WTC11 (cell line): Measurements from ENCODE around the gene TTI1. TPM values are rescaled to one million over a fixed set of nuclear protein-coding genes. Genes with fewer than 3 reads are reported as not detected.

Source experiments
- ATAC-seq: fragments of 200-7000 bp; cut with Tn5 transposase; 2 replicates; pipeline ENCODE4 v1.10.0; 2021; ENCODE audit warnings: mild to moderate bottlenecking, moderate library complexity
- CTCF ChIA-PET: fragments of 300-600 bp; sonication (Branson Sonifier 250); formaldehyde crosslinking; loops from one replicate; lab custom pipeline; 2021; ENCODE audit warnings: antibody characterized with exemption; lab: Charles Lee
- POLR2A ChIA-PET: fragments of 350-600 bp; sonication (Branson Sonifier 250); formaldehyde crosslinking; loops from one replicate; lab custom pipeline; 2021; ENCODE audit warnings: antibody characterized with exemption; lab: Charles Lee
- DNase-seq: peaks from one replicate; pipeline ENCODE4 v3.0.0; 2021; ENCODE audit warnings: low spot score
- H3K27ac Mint-ChIP-seq: 2 replicates; pipeline ENCODE4 v1.8.0; 2021; ENCODE audit warnings: mixed read lengths
- H3K27me3 Mint-ChIP-seq: 2 replicates; pipeline ENCODE4 v1.8.0; 2021; ENCODE audit warnings: low read depth, mild to moderate bottlenecking, moderate library complexity, mixed read lengths
- H3K36me3 Mint-ChIP-seq: 2 replicates; pipeline ENCODE4 v1.8.0; 2021; ENCODE audit warnings: mixed read lengths
- H3K4me1 Mint-ChIP-seq: 2 replicates; pipeline ENCODE4 v1.8.0; 2022; ENCODE audit warnings: mixed read lengths
- H3K4me3 Mint-ChIP-seq: 2 replicates; pipeline ENCODE4 v1.8.0; 2021; ENCODE audit warnings: mild to moderate bottlenecking, moderate library complexity, mixed read lengths
- H3K9me3 Mint-ChIP-seq: 2 replicates; pipeline ENCODE4 v1.8.0; 2021; ENCODE audit warnings: mixed read lengths
- ATF1 ChIP-seq: sonication (generic); formaldehyde crosslinking; IDR thresholded peaks from 2 replicates; pipeline ENCODE4 v1.8.1; 2023; ENCODE audit warnings: mild to moderate bottlenecking, moderate library complexity, missing genetic modification reagents
- ATF6 ChIP-seq: sonication (generic); formaldehyde crosslinking; IDR thresholded peaks from 2 replicates; pipeline ENCODE4 v1.8.1; 2023; ENCODE audit warnings: mild to moderate bottlenecking, missing genetic modification reagents
- CREB1 ChIP-seq: sonication (generic); formaldehyde crosslinking; IDR thresholded peaks from 2 replicates; pipeline ENCODE4 v1.8.0; 2023; ENCODE audit warnings: mild to moderate bottlenecking, missing genetic modification reagents
- E2F4 ChIP-seq: sonication (generic); formaldehyde crosslinking; IDR thresholded peaks from 2 replicates; pipeline ENCODE4 v1.8.1; 2022; ENCODE audit warnings: low read depth, mild to moderate bottlenecking, moderate library complexity, missing genetic modification reagents, borderline replicate concordance
- ELF4 ChIP-seq: sonication (generic); formaldehyde crosslinking; IDR thresholded peaks from 2 replicates; pipeline ENCODE4 v1.8.1; 2022; ENCODE audit warnings: low read depth, mild to moderate bottlenecking, moderate library complexity, missing genetic modification reagents
- ESRRA ChIP-seq: sonication (generic); formaldehyde crosslinking; IDR thresholded peaks from 2 replicates; pipeline ENCODE4 v1.8.1; 2022; ENCODE audit warnings: mild to moderate bottlenecking, missing genetic modification reagents, borderline replicate concordance
- FOXP1 ChIP-seq: sonication (generic); formaldehyde crosslinking; IDR thresholded peaks from 2 replicates; pipeline ENCODE4 v1.8.0; 2022; ENCODE audit warnings: missing genetic modification reagents, mild to moderate bottlenecking, moderate library complexity, borderline replicate concordance
- GABPB1 ChIP-seq: sonication (generic); formaldehyde crosslinking; IDR thresholded peaks from 2 replicates; pipeline ENCODE4 v1.8.1; 2023; ENCODE audit warnings: mild to moderate bottlenecking, missing genetic modification reagents
- MYBL2 ChIP-seq: sonication (generic); formaldehyde crosslinking; IDR thresholded peaks from 2 replicates; pipeline ENCODE4 v1.8.1; 2023; ENCODE audit warnings: mild to moderate bottlenecking, moderate library complexity, missing genetic modification reagents
- NFE2L1 ChIP-seq: sonication (generic); formaldehyde crosslinking; IDR thresholded peaks from 2 replicates; pipeline ENCODE4 v1.8.1; 2023; ENCODE audit warnings: missing genetic modification reagents
- PRDM15 ChIP-seq: sonication (generic); formaldehyde crosslinking; IDR thresholded peaks from 2 replicates; pipeline ENCODE4 v1.8.0; 2022; ENCODE audit warnings: missing genetic modification reagents
- SMAD3 ChIP-seq: sonication (generic); formaldehyde crosslinking; IDR thresholded peaks from 2 replicates; pipeline ENCODE4 v1.8.0; 2022; ENCODE audit warnings: missing genetic modification reagents, mild to moderate bottlenecking, borderline replicate concordance
- TCF7 ChIP-seq: sonication (generic); formaldehyde crosslinking; IDR thresholded peaks from 2 replicates; pipeline ENCODE4 v1.8.0; 2022; ENCODE audit warnings: mild to moderate bottlenecking, low read depth, missing genetic modification reagents, moderate library complexity
- ZNF232 ChIP-seq: sonication (generic); formaldehyde crosslinking; IDR thresholded peaks from 2 replicates; pipeline ENCODE4 v1.8.0; 2022; ENCODE audit warnings: mild to moderate bottlenecking, missing genetic modification reagents
- ZNF317 ChIP-seq: sonication (generic); formaldehyde crosslinking; IDR thresholded peaks from 2 replicates; pipeline ENCODE4 v1.8.1; 2023; ENCODE audit warnings: low read depth, mild to moderate bottlenecking, moderate library complexity, missing genetic modification reagents, borderline replicate concordance
- ZNF416 ChIP-seq: fragments of 250-450 bp; sonication (Bioruptor Pico); IDR thresholded peaks from 2 replicates; pipeline ENCODE4 v1.9.0; 2021; ENCODE audit warnings: mild to moderate bottlenecking, inconsistent platforms
- total RNA-seq: library from RNA; stranded (reverse); gene quantifications from 3 replicates; pipeline ENCODE4 v1.2.3, GENCODE V29; 2021
- TF ChIP-seq, protein P1 (sequence below): sonication (generic); formaldehyde crosslinking; IDR thresholded peaks from 2 replicates; pipeline ENCODE4 v1.8.0; 2023; ENCODE audit warnings: missing genetic modification reagents
- TF ChIP-seq, protein P2 (sequence below): fragments of 250-450 bp; sonication (Bioruptor Pico); conservative IDR thresholded peaks from 2 replicates; pipeline ENCODE4 v1.9.0; 2021; ENCODE audit warnings: mild to moderate bottlenecking
- TF ChIP-seq, protein P3 (sequence below): fragments of 250-450 bp; sonication (Bioruptor Pico); IDR thresholded peaks from 2 replicates; pipeline ENCODE4 v1.8.0; 2021; ENCODE audit warnings: mild to moderate bottlenecking

The TTI1 gene
- total RNA-seq, 1 experiment from 2014 or later = 43.5 TPM

DNA sequence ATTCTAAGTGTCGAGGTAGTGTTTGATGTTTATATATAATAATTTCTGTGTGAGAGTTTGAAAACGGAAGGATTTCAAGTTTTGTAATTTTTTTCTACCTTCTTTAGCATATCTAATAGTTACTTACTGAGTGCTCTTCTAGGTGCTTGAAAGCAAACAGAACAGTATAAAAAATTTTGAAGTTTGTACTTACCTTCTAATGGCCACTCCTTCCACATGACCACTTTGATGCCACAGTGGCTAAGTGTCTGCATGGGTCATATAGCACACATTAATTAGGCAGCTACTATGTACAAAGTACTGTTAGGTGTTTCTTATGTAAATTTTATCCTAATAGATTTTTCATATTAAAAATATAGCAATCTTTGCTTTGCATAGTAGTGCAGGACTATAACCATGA is 21.4 kb upstream of the TTI1 start:
- Mint-ChIP-seq H3K9me3 (no peaks in the 10 kb centered on the region), H3K4me3 (no peak overlapping the region), H3K4me1 (peaks cover 7% of the 10 kb centered on the region), H3K27ac (no peak overlapping the region), H3K27me3 (no peaks in the 10 kb centered on the region), H3K36me3 (peaks cover 19% of the 10 kb centered on the region)
- CTCF ChIA-PET = interaction anchor here (0.5 kb wide), 1 partner anchor 48 kb away, joined by 5 read pairs; no protein-coding TSS in a partner anchor
- DNase-seq (no peak), ATAC-seq (no peak)
- POLR2A ChIA-PET = no interaction called here
- no peak for TF ChIP-seq SMAD3 (CRISPR knock-in tag)

- ATAC-seq = no peak
- POLR2A ChIA-PET = interaction anchor here (0.6 to 0.7 kb wide), 2 partner anchors 123 to 194 kb away, joined by 5 to 8 read pairs; no protein-coding TSS in a partner anchor
- H3K27ac Mint-ChIP-seq = no peak overlapping the region
- TF ChIP-seq NFE2L1 (CRISPR knock-in tag) = no peak
- TF ChIP-seq PRDM15 (CRISPR knock-in tag) = no peak
- no peak for TF ChIP-seq ELF4 (CRISPR knock-in tag)
- no peak for TF ChIP-seq ATF6 (CRISPR knock-in tag)
- TF ChIP-seq, protein P1, sequence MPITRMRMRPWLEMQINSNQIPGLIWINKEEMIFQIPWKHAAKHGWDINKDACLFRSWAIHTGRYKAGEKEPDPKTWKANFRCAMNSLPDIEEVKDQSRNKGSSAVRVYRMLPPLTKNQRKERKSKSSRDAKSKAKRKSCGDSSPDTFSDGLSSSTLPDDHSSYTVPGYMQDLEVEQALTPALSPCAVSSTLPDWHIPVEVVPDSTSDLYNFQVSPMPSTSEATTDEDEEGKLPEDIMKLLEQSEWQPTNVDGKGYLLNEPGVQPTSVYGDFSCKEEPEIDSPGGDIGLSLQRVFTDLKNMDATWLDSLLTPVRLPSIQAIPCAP (CRISPR knock-in tag) = no peak
- TF ChIP-seq ZNF317 = no peak
- TF ChIP-seq ZNF232 (CRISPR knock-in tag) = no peak
- no peak for TF ChIP-seq GABPB1 (CRISPR knock-in tag)
- no peak for TF ChIP-seq MYBL2 (CRISPR knock-in tag)
- no peak for TF ChIP-seq ATF1
- TF ChIP-seq, protein P2, sequence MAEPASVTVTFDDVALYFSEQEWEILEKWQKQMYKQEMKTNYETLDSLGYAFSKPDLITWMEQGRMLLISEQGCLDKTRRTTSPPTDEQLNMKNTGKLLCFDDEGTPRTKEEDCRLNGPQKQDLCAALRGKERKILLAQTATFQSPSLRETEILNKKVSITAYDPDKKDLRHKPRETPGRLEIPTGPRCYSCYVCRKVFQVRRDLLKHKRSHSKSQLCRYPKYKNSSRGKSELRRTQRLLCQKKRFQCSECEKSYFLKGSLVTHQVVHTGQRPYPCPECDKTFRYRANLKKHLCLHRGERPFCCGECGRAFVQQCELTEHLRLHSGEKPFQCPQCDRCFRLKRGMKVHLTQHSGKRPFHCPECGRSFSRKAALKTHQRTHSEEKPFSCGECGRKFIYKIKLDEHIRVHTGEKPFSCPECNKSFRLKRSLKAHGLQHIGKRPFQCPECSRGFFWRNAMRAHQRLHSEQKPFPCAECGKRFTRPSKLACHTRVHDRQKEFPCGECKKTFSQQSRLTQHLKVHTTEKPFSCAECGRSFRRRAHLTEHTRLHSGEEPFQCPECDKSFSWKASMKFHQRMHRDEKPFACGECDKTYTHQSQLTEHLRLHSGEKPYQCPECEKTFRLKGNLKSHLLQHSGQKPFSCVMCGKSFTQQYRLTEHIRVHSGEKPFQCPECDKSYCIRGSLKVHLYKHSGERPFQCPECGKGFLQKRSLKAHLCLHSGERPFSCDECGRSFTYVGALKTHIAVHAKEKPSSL (CRISPR knock-in tag) = no peak
- TF ChIP-seq ESRRA = no peak
- TF ChIP-seq TCF7 = no peak
- TF ChIP-seq FOXP1 (CRISPR knock-in tag) = no peak
- no peak for TF ChIP-seq ZNF416 (CRISPR knock-in tag)
- no peak for TF ChIP-seq E2F4 (CRISPR knock-in tag)
- TF ChIP-seq CREB1 (CRISPR knock-in tag) = no peak
- TF ChIP-seq, protein P3, sequence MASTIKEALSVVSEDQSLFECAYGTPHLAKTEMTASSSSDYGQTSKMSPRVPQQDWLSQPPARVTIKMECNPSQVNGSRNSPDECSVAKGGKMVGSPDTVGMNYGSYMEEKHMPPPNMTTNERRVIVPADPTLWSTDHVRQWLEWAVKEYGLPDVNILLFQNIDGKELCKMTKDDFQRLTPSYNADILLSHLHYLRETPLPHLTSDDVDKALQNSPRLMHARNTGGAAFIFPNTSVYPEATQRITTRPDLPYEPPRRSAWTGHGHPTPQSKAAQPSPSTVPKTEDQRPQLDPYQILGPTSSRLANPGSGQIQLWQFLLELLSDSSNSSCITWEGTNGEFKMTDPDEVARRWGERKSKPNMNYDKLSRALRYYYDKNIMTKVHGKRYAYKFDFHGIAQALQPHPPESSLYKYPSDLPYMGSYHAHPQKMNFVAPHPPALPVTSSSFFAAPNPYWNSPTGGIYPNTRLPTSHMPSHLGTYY (CRISPR knock-in tag) = no peak
- TF ChIP-seq, all 79 proteins: peak for 0
- H3K9me3 Mint-ChIP-seq = no peaks in the 10 kb centered on the region
- DNase-seq = no peak
- no peak overlapping the region for H3K4me3 Mint-ChIP-seq
- H3K4me1 Mint-ChIP-seq = peaks cover 9% of the 10 kb centered on the region
- H3K36me3 Mint-ChIP-seq = peaks cover 17% of the 10 kb centered on the region
- CTCF ChIA-PET = interaction anchor here (0.6 to 1.9 kb wide), 2 partner anchors 21 to 53 kb away, joined by 3 to 9 read pairs; no protein-coding TSS in a partner anchor
- no peaks in the 10 kb centered on the region for H3K27me3 Mint-ChIP-seq
Observed at GRCh38 chr20:38052870-38053269, 19.6 kb upstream of the TTI1 start.
